ENCODE measurements around the gene FER.

DNA sequence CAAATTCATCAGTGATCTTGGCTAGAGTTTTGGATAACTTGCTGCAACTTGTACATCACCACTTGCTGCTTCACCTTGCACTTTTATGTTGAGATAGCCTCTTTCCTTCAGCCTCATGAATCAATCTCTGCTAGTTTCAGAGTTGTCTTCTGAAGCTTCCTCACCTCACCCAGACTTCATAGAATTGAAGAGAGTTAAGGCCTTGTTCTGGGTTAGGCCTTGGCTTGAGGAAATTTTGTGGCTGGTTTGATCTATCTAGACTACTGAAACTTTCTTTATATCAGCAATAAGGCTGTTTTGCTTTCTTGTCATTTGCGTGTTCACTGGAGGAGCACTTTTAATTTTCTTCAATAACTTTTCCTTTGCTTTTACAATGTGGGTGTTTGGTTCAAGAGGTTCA lies 12.8 kb downstream of the FER start:
- TF ChIP-seq, protein P1, sequence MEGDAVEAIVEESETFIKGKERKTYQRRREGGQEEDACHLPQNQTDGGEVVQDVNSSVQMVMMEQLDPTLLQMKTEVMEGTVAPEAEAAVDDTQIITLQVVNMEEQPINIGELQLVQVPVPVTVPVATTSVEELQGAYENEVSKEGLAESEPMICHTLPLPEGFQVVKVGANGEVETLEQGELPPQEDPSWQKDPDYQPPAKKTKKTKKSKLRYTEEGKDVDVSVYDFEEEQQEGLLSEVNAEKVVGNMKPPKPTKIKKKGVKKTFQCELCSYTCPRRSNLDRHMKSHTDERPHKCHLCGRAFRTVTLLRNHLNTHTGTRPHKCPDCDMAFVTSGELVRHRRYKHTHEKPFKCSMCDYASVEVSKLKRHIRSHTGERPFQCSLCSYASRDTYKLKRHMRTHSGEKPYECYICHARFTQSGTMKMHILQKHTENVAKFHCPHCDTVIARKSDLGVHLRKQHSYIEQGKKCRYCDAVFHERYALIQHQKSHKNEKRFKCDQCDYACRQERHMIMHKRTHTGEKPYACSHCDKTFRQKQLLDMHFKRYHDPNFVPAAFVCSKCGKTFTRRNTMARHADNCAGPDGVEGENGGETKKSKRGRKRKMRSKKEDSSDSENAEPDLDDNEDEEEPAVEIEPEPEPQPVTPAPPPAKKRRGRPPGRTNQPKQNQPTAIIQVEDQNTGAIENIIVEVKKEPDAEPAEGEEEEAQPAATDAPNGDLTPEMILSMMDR (conservative IDR thresholded peaks at IDR 0.05): no peak
- no peak for TF ChIP-seq EZH2 (IDR thresholded peaks at IDR 0.05; ENCODE audit: low read depth)
